T-helper 2 cell treated with Interferon-gamma antibody and Interleukin-4, amounts not matched to agents 5 μg/mL and 100 μg/mL, for 36 hours (primary cell): ENCODE data around the gene BRAP.
"Not testable (repeated sequence)": the region's sequence is repeated elsewhere in the genome, so short reads cannot be mapped to it uniquely, and the experiment has no call there.

Experiments
- DNase-seq: peaks from one replicate; pipeline ENCODE4 v3.0.0; 2021; ENCODE audit warnings: low spot score
- H3K27ac Mint-ChIP-seq: one replicate; pipeline ENCODE4 v1.8.0; 2021; ENCODE audit warnings: mild to moderate bottlenecking, mixed read lengths
- H3K27me3 Mint-ChIP-seq: one replicate; pipeline ENCODE4 v1.8.0; 2021; ENCODE audit warnings: low read depth, mixed read lengths
- H3K36me3 Mint-ChIP-seq: one replicate; pipeline ENCODE4 v1.8.0; 2021; ENCODE audit warnings: low read depth, mixed read lengths
- H3K4me1 Mint-ChIP-seq: one replicate; pipeline ENCODE4 v1.8.0; 2021; ENCODE audit warnings: low read depth, mixed read lengths
- H3K4me3 Mint-ChIP-seq: one replicate; pipeline ENCODE4 v1.8.0; 2022; ENCODE audit warnings: mild to moderate bottlenecking, moderate library complexity, mixed read lengths
- H3K9me3 Mint-ChIP-seq: one replicate; pipeline ENCODE4 v1.8.0; 2021; ENCODE audit warnings: mixed read lengths

BRAP gene

GRCh38 chr12:111692575-111693210, 6.9 kb upstream of the BRAP start:
- H3K36me3 Mint-ChIP-seq = peaks cover 12% of the 10 kb centered on the region
- H3K27ac Mint-ChIP-seq = no peak overlapping the region
- peaks cover 2% of the 10 kb centered on the region for H3K4me1 Mint-ChIP-seq
- H3K27me3 Mint-ChIP-seq = no peaks in the 10 kb centered on the region
- DNase-seq = no peak
- H3K9me3 Mint-ChIP-seq = no peaks in the 10 kb centered on the region
- no peak overlapping the region for H3K4me3 Mint-ChIP-seq

GRCh38 chr12:111691262-111691661, 5.5 kb upstream of the BRAP start:
- Mint-ChIP-seq H3K4me3 (no peak overlapping the region), H3K27ac (no peak overlapping the region), H3K27me3 (no peaks in the 10 kb centered on the region), H3K4me1 (peaks cover 14% of the 10 kb centered on the region), H3K9me3 (no peaks in the 10 kb centered on the region), H3K36me3 (peaks cover 13% of the 10 kb centered on the region)
- no peak for DNase-seq

DNA sequence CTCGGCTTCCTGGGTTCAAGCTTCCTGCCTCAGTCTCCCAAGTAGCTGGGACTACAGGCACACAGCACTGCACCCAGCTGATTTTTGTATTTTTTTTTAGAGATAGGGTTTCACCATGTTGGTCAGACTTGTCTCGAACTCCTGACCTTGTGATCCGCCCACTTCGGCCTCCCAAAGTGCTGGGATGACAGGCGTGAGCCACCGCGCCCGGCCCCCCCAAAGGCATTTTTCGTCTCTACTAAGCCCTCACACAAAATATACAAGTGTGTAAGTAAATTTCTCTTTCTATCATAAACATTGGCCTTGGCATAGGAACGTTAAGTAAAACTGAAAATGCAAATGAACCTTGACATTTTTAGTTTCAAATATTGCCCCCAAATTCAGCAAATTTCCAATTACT, 2.2 kb upstream of the BRAP start:
- peaks cover 2% of the 10 kb centered on the region for H3K27me3 Mint-ChIP-seq
- H3K36me3 Mint-ChIP-seq = peaks cover 8% of the 10 kb centered on the region
- H3K4me3 Mint-ChIP-seq = no peak overlapping the region
- H3K4me1 Mint-ChIP-seq = peaks cover 26% of the 10 kb centered on the region
- no peak for DNase-seq
- no peak overlapping the region for H3K27ac Mint-ChIP-seq
- H3K9me3 Mint-ChIP-seq = no peaks in the 10 kb centered on the region

- no peak for DNase-seq
- H3K36me3 Mint-ChIP-seq = peaks cover 12% of the 10 kb centered on the region
- no peaks in the 10 kb centered on the region for H3K9me3 Mint-ChIP-seq
- peak overlapping the region; percentile 98 for H3K4me3 Mint-ChIP-seq
- no peak overlapping the region for H3K27ac Mint-ChIP-seq
- H3K4me1 Mint-ChIP-seq = peaks cover 26% of the 10 kb centered on the region
- H3K27me3 Mint-ChIP-seq = peaks cover 2% of the 10 kb centered on the region
Observed at GRCh38 chr12:111687255-111687654, 1.5 kb upstream of the BRAP start.

DNA sequence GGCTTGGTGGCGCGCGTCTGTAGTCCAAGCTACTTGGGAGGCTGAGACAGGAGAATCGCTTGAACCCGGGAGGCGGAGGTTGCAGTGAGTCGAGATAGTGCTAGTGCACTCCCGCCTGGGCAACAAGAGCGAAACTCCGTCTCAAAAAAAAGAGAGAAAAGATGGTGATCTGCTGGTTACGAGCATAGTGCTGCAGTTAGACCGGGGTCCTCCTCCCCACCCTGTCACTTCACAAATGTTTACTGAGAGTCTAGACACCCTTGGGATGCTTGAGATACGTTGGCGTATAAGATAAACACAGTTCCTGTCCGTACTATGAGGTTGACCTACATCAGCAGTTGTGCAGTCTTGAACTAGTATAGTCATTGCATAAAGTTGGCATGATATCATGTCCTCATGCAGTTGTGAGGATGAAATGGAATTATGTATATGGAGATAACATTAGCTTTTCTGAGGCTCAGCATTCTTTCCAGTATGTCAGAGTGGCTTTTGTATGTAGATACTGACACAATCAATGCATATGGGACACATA, 884 bp upstream of the BRAP start:
- H3K36me3 Mint-ChIP-seq = peaks cover 19% of the 10 kb centered on the region
- DNase-seq = no peak
- no peaks in the 10 kb centered on the region for H3K9me3 Mint-ChIP-seq
- peak overlapping the region; percentile 98 for H3K27ac Mint-ChIP-seq
- H3K27me3 Mint-ChIP-seq = peaks cover 2% of the 10 kb centered on the region
- H3K4me3 Mint-ChIP-seq = peak overlapping the region; percentile 98
- H3K4me1 Mint-ChIP-seq = peaks cover 26% of the 10 kb centered on the region

- Mint-ChIP-seq H3K4me1 (peaks cover 26% of the 10 kb centered on the region), H3K36me3 (peaks cover 23% of the 10 kb centered on the region), H3K9me3 (no peaks in the 10 kb centered on the region), H3K27me3 (peaks cover 2% of the 10 kb centered on the region), H3K4me3 (peak overlapping the region; percentile 98), H3K27ac (peak overlapping the region; percentile 98)
- no peak for DNase-seq
Observed at GRCh38 chr12:111685322-111685810, 390 bp downstream of the BRAP start.

DNA sequence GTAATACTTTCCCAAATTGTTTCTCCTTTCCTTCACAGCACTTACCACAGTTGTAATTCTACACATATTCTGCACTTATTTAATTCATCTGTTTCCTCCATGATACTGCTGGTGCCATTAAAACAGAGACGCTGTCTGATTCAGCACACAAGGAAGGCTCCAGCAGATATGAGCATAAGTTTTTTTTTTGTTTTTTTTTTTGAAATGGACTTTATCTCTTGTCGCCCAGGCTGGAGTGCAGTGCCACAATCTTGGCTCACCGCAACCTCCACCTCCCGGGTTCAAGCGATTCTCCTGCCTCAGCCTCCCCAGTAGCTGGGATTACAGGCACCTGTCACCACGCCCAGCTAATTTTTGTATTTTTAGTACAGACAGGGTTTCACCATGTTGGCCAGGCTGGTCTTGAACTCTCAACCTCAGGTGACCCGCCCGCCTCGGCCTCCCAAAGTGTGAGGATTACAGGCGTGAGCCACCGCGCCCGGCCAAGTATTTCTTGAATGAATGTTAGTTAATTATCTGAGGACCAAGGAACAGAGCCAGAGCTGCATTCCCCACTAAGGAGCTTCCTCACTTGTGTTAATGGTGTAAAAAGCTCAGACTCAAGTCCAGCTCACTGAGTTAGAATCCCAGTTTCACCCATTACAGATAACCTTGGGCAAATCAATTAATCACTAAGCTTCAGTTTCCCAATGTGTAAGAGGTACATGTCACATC, 1.1 kb downstream of the BRAP start:
- peaks cover 23% of the 10 kb centered on the region for H3K36me3 Mint-ChIP-seq
- H3K27me3 Mint-ChIP-seq, DNase-seq, H3K9me3 Mint-ChIP-seq: not testable (repeated sequence)
- peak overlapping the region; percentile 98 for H3K27ac Mint-ChIP-seq
- peak overlapping the region; percentile 98 for H3K4me3 Mint-ChIP-seq
- peaks cover 26% of the 10 kb centered on the region for H3K4me1 Mint-ChIP-seq

DNA sequence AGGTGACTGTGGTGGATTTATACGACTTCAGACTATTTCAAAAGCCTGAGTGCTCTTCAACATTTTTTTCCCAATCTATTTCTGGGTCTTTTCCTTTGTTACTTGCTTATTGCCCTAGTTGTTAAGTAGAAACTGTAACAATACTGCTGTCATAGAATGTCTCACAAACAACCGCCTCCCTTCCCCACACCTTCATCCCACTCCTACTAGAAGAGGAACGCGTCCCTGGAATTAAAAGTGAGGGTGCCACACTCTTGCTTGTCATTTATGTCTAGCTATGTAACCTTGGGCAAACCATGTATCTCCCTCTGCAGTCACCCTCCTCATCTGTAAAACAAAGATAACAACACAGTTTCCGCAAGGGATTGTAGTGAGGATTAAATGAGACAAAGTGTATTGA, 8.6 kb downstream of the BRAP start:
- H3K27me3 Mint-ChIP-seq = no peaks in the 10 kb centered on the region
- H3K4me3 Mint-ChIP-seq = no peak overlapping the region
- peaks cover 25% of the 10 kb centered on the region for H3K36me3 Mint-ChIP-seq
- no peaks in the 10 kb centered on the region for H3K9me3 Mint-ChIP-seq
- H3K4me1 Mint-ChIP-seq = no peaks in the 10 kb centered on the region
- no peak overlapping the region for H3K27ac Mint-ChIP-seq
- DNase-seq = no peak

- H3K4me3 Mint-ChIP-seq = no peak overlapping the region
- no peak overlapping the region for H3K27ac Mint-ChIP-seq
- H3K36me3 Mint-ChIP-seq = peaks cover 24% of the 10 kb centered on the region
- no peak for DNase-seq
- H3K9me3 Mint-ChIP-seq = no peaks in the 10 kb centered on the region
- no peaks in the 10 kb centered on the region for H3K4me1 Mint-ChIP-seq
- no peaks in the 10 kb centered on the region for H3K27me3 Mint-ChIP-seq
Observed at GRCh38 chr12:111673503-111673902, 12.3 kb downstream of the BRAP start.

- peaks cover 24% of the 10 kb centered on the region for H3K36me3 Mint-ChIP-seq
- DNase-seq = no peak
- no peaks in the 10 kb centered on the region for H3K4me1 Mint-ChIP-seq
- H3K27me3 Mint-ChIP-seq = no peaks in the 10 kb centered on the region
- no peak overlapping the region for H3K27ac Mint-ChIP-seq
- H3K9me3 Mint-ChIP-seq = no peaks in the 10 kb centered on the region
- H3K4me3 Mint-ChIP-seq = no peak overlapping the region
Observed at GRCh38 chr12:111672822-111673381, 12.9 kb downstream of the BRAP start.

GRCh38 chr12:111664961-111665865, 20.5 kb downstream of the BRAP start:
- Mint-ChIP-seq H3K4me1 (peaks cover 1% of the 10 kb centered on the region), H3K4me3 (no peak overlapping the region), H3K36me3 (peaks cover 37% of the 10 kb centered on the region), H3K27ac (no peak overlapping the region), H3K27me3 (no peaks in the 10 kb centered on the region), H3K9me3 (no peaks in the 10 kb centered on the region)
- DNase-seq = no peak

DNA sequence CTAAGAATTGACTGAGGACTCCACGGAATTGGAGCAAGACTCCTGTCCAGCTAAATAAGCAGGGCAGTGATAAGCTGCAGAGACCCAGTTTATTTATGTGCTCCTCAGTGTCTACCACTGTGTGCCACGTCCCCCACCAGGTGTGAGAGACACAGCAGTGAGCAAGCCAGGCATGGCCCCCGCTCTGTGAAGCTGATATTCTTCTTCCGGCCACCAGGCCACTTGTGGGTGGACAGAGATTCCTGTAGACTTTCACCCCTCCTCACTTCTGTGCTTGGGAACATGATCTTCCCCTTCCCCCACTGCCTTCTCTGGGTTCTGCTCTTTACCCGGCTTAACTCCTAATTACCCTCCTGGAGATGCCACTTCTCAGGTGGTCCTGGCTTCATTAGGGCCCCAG, 21.3 kb downstream of the BRAP start:
- Mint-ChIP-seq H3K27ac (no peak overlapping the region), H3K9me3 (no peaks in the 10 kb centered on the region)

DNA sequence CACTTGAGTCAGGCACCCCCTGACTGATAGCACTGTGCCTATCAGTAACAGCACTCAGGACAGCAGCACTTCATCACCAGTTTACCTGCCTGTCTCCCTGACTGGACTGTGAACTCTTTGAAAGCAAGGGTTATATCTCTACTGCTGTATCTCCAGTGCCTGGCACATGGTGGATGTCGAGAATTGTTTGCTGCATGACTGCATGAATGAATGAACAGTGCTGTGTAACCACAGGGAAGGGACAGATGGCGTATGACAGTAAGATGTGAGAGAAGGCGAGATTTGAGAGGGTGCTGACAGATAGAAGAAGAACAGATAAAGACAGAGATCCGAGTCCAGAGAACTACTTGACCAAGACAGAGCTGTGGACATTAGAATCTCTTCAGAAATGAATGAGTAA, 29.7 kb downstream of the BRAP start:
- Mint-ChIP-seq H3K9me3 (no peaks in the 10 kb centered on the region), H3K4me1 (no peaks in the 10 kb centered on the region), H3K4me3 (no peak overlapping the region), H3K36me3 (peaks cover 34% of the 10 kb centered on the region), H3K27ac (no peak overlapping the region), H3K27me3 (no peaks in the 10 kb centered on the region)
- no peak for DNase-seq

More for the DNA sequence above, 21.3 kb downstream of the BRAP start:
- H3K4me1 Mint-ChIP-seq = peaks cover 1% of the 10 kb centered on the region
- no peaks in the 10 kb centered on the region for H3K27me3 Mint-ChIP-seq
- no peak overlapping the region for H3K4me3 Mint-ChIP-seq
- peaks cover 37% of the 10 kb centered on the region for H3K36me3 Mint-ChIP-seq
- DNase-seq = no peak
